ENCODE measurements around the gene CSRP1.

GRCh38 chr1:201434266-201434665 lies 72.7 kb downstream of the CSRP1 start:
- TF ChIP-seq CTCF (IDR thresholded peaks at IDR 0.05; ENCODE audit: insufficient read depth, low read length, poor library complexity, severe bottlenecking), result no peak
- TF ChIP-seq EZH2phosphoT487 (conservative IDR thresholded peaks at IDR 0.05; ENCODE audit: low read length), result no peak
